Body of pancreas (tissue), 4 donors: Measurements from ENCODE around the gene ZGPAT. TPM values are rescaled to one million over a fixed set of nuclear protein-coding genes. Genes with fewer than 3 reads are reported as not detected.

ENCODE experiments used
- ATAC-seq: fragments of 150-250 bp; one replicate; pipeline ENCODE4 v1.9.1; 2016
- DNase-seq, 4 donors: peaks; one replicate each; pipeline ENCODE4 v3.0.0-alpha.2; 2019
- H3K27ac ChIP-seq, 4 donors: fragments of 200-600 bp; sonication (generic); 1 replicate in 3 of 4; 2 replicates in 1 of 4; pipeline versions ENCODE4 v1.5.1 to v1.6.1; 2016 to 2019; ENCODE audit warnings: mild to moderate bottlenecking in 1 of 4, mixed read lengths in 1 of 4, moderate library complexity in 1 of 4
- H3K27me3 ChIP-seq, 2 donors: fragments of 200-600 bp; sonication (generic); one replicate each; pipeline ENCODE4 v1.6.0; 2016; ENCODE audit warnings: mild to moderate bottlenecking in 1 of 2
- H3K36me3 ChIP-seq, 2 donors: fragments of 200-600 bp; sonication (generic); replicated peaks in 1 of 2; 2 replicates each; pipeline ENCODE4 v1.5.1; 2016; ENCODE audit warnings: low read depth in 2 of 2; ENCODE audit not compliant: insufficient read depth in 1 of 2
- H3K4me1 ChIP-seq: fragments of 200-600 bp; sonication (generic); one replicate; pipeline ENCODE4 v1.6.0; 2016
- H3K4me3 ChIP-seq, 2 donors: fragments of 200-600 bp; sonication (generic); 1 replicate in 1 of 2; 2 replicates in 1 of 2; pipeline ENCODE4 v1.5.1; 2016 to 2019
- H3K9me3 ChIP-seq, 3 donors: fragments of 200-600 bp; sonication (generic); 1 replicate in 2 of 3; 2 replicates in 1 of 3; pipeline ENCODE4 v1.5.1; 2016
- CTCF ChIP-seq, 7 experiments: fragments of 450-650 bp in 4 of 7; fragments of 200-600 bp in 3 of 7; sonication (generic) in 3 of 7; IDR thresholded peaks; one replicate each; pipeline ENCODE4 v1.5.1; 2016 to 2019; ENCODE audit warnings: antibody characterized with exemption in 7 of 7
- POLR2A ChIP-seq, 3 donors: fragments of 450-650 bp; IDR thresholded peaks; one replicate each; pipeline ENCODE4 v1.6.1; 2016; ENCODE audit warnings: antibody characterized with exemption in 3 of 3, mild to moderate bottlenecking in 2 of 3
- WGBS, 2 donors: methylation state at CpG; one replicate each; pipeline ENCODE4 v1.1.5; 2017; 5-methylcytosine and 5-hydroxymethylcytosine counted together
- intact Hi-C: fragments of 100-400 bp; cut with DNase I; formaldehyde crosslinking; loops from one replicate; pipeline ENCODE4 v1.15.1; 2023
- total RNA-seq, 2 donors: library from RNA; depleted of rRNA; stranded (reverse); fragments of >200 nt; gene quantifications; one replicate each; pipeline ENCODE4 v1.1.0, GENCODE V29; 2016

The ZGPAT gene
- total RNA-seq, 2 donors from 2014 or later: 16.6 to 53.1 TPM

- no peak for DNase-seq
- no peak overlapping the region for H3K4me3 ChIP-seq
- TF ChIP-seq POLR2A (IDR thresholded peaks at IDR 0.05) (no peak), CTCF (IDR thresholded peaks at IDR 0.05) (no peak)
- 86 to 92% methylated on average over 5 to 7 of the region's 7 CpGs for WGBS, 2 donors
- intact Hi-C loops: no loop called here
- H3K4me1 ChIP-seq: no peaks in the 10 kb centered on the region
- H3K36me3 ChIP-seq: peaks cover 0 to 2% of the 10 kb centered on the region in 2 donors
- no peaks in the 10 kb centered on the region for H3K27me3 ChIP-seq
- H3K9me3 ChIP-seq: no peaks in the 10 kb centered on the region
- ATAC-seq: no peak
- H3K27ac ChIP-seq: no peak overlapping the region
These were observed 60.0 kb downstream of the ZGPAT start for GRCh38 chr20:63767886-63768285.

GRCh38 chr20:63768591-63769515 is 61.0 kb downstream of the ZGPAT start:
- Histone ChIP-seq H3K27ac (no peak overlapping the region), H3K4me1 (no peaks in the 10 kb centered on the region), H3K4me3 (no peak overlapping the region), H3K27me3 (no peaks in the 10 kb centered on the region), H3K36me3 (peaks cover 0 to 2% of the 10 kb centered on the region in 2 donors), H3K9me3 (no peaks in the 10 kb centered on the region)
- ATAC-seq: no peak
- 86 to 92% methylated on average over 8 to 26 of the region's 26 CpGs for WGBS, 2 donors
- DNase-seq: no peak
- intact Hi-C loops: no loop called here
- TF ChIP-seq CTCF (IDR thresholded peaks at IDR 0.05): no peak

- no peak overlapping the region for H3K4me3 ChIP-seq
- no peak for TF ChIP-seq POLR2A (IDR thresholded peaks at IDR 0.05)
- TF ChIP-seq CTCF (IDR thresholded peaks at IDR 0.05): no peak
- no peaks in the 10 kb centered on the region for H3K9me3 ChIP-seq
- ATAC-seq (no peak), DNase-seq (no peak)
- H3K4me1 ChIP-seq: no peaks in the 10 kb centered on the region
- intact Hi-C loops: no loop called here
- no peak overlapping the region for H3K27ac ChIP-seq
- WGBS, 2 donors: 89 to 91% methylated on average over 26 to 31 of the region's 31 CpGs
- H3K27me3 ChIP-seq: no peaks in the 10 kb centered on the region
- peaks cover 0 to 2% of the 10 kb centered on the region in 2 donors for H3K36me3 ChIP-seq
These were observed 62.1 kb downstream of the ZGPAT start for GRCh38 chr20:63769891-63770474.

- WGBS, 2 donors: 91 to 94% methylated on average over 20 to 40 of the region's 52 CpGs
- Histone ChIP-seq H3K27me3 (no peaks in the 10 kb centered on the region), H3K4me1 (no peaks in the 10 kb centered on the region), H3K9me3 (no peaks in the 10 kb centered on the region), H3K27ac (no peak overlapping the region), H3K36me3 (peaks cover 0 to 2% of the 10 kb centered on the region in 2 donors), H3K4me3 (no peak overlapping the region)
- ATAC-seq (no peak), DNase-seq (no peak)
- no peak for TF ChIP-seq CTCF (IDR thresholded peaks at IDR 0.05)
- no peak for TF ChIP-seq POLR2A (IDR thresholded peaks at IDR 0.05)
- intact Hi-C loops: no loop called here
These were observed 63.3 kb downstream of the ZGPAT start for GRCh38 chr20:63771046-63771707.
